GM18868 (cell line): ENCODE results near the gene ATG10.
A peak's percentile ranks its signal among the peaks of the same experiment; 100 is the strongest.
"Not testable (repeated sequence)": the region's sequence is repeated elsewhere in the genome, so short reads cannot be mapped to it uniquely, and the experiment has no call there.

ENCODE experiments used
- ATAC-seq: cut with Tn5 transposase; IDR thresholded peaks from one replicate; pipeline ENCODE4 v1.9.1; 2021; ENCODE audit warnings: mild to moderate bottlenecking, moderate library complexity; ENCODE audit not compliant: unreplicated experiment

Gene ATG10

GRCh38 chr5:82050955-82051354 is 79.1 kb downstream of the ATG10 start:
- ATAC-seq: no peak

GRCh38 chr5:82054004-82054710 is 82.3 kb downstream of the ATG10 start:
- ATAC-seq: no peak

- no peak for ATAC-seq
These were observed 85.2 kb downstream of the ATG10 start for GRCh38 chr5:82057051-82057450.

GRCh38 chr5:82058710-82059109 is 86.9 kb downstream of the ATG10 start:
- peak; percentile 70 for ATAC-seq

- no peak for ATAC-seq
These were observed 95.0 kb downstream of the ATG10 start for GRCh38 chr5:82066791-82067190.

- ATAC-seq: not testable (repeated sequence)
These were observed 96.2 kb downstream of the ATG10 start for GRCh38 chr5:82068042-82068441.

GRCh38 chr5:82068723-82069122 is 96.9 kb downstream of the ATG10 start:
- ATAC-seq: no peak

GRCh38 chr5:82072138-82072537 is 100.3 kb downstream of the ATG10 start:
- no peak for ATAC-seq

- ATAC-seq: no peak
These were observed 101.4 kb downstream of the ATG10 start for GRCh38 chr5:82073179-82073578.

- ATAC-seq: no peak
These were observed 103.1 kb downstream of the ATG10 start for GRCh38 chr5:82074950-82075349.

GRCh38 chr5:82077496-82077895 is 105.7 kb downstream of the ATG10 start:
- no peak for ATAC-seq

- ATAC-seq: no peak
These were observed 119.8 kb downstream of the ATG10 start for GRCh38 chr5:82091617-82092016.

GRCh38 chr5:82095536-82095935 is 123.7 kb downstream of the ATG10 start:
- ATAC-seq: no peak

GRCh38 chr5:82096249-82096648 is 124.4 kb downstream of the ATG10 start:
- ATAC-seq: no peak

GRCh38 chr5:82100303-82101077 is 128.7 kb downstream of the ATG10 start:
- peak; percentile 94 for ATAC-seq

GRCh38 chr5:82104872-82105271 is 133.0 kb downstream of the ATG10 start:
- no peak for ATAC-seq

- peak; percentile 54 for ATAC-seq
These were observed 133.6 kb downstream of the ATG10 start for GRCh38 chr5:82105457-82105856.

- no peak for ATAC-seq
These were observed 134.4 kb downstream of the ATG10 start for GRCh38 chr5:82106207-82106606.

- ATAC-seq: no peak
These were observed 134.9 kb downstream of the ATG10 start for GRCh38 chr5:82106756-82107155.

- no peak for ATAC-seq
These were observed 135.4 kb downstream of the ATG10 start for GRCh38 chr5:82107267-82107666.

GRCh38 chr5:82109013-82109412 is 137.2 kb downstream of the ATG10 start:
- no peak for ATAC-seq

GRCh38 chr5:82109915-82110314 is 138.1 kb downstream of the ATG10 start:
- ATAC-seq: not testable (repeated sequence)
